Measurements from ENCODE around the gene NRG2. TPM values are rescaled to one million over a fixed set of nuclear protein-coding genes. Genes with fewer than 3 reads are reported as not detected.

The NRG2 gene
- total and polyA plus RNA-seq, 2 donors (not counting 3 experiments of a cell fraction or from before 2014, with no cell fraction given) = 0.26 to 0.42 TPM

DNA sequence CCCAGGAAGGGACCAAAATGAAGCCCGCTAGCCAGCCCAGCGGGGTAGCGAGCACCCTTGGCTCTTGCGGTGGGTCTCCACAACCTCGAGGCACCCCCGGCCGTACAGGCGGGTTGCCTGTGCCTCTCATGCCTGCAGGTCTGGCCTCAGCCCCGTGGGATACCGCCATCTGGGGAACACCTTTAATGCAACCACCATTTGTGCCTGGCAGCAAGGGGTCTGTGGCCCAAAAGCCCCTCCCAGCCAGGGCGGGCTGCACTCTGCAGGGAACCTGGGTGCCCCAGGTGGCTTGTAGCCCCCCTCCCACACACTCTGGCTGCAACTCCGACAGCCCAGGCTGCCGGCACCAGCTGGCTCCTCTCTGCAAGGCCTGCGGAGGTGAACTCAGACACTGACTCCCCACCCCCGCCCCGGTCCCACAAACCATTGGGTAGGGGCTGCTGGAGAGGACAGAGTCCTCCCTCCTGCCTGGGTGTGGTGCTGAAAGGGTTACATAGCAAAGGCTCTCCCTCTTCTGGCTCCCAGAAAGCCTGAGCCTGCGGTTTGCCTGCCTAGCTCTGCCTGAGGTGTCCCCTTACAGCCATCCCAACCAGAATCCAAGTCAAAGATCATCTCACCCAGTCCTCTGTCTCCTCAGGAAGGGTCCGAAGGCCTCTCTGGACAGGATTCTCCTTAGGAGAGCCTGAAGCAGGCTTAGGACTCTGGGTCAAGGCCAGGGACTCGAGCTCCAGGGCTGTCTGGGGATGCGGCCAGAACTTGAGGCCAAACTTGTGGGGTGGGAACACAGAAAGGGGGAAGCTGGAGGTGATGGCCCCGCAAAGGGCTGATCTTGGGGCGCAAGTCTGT is 138.1 kb downstream of the NRG2 start:
- no TSS peak for BruUV-seq (replicated peaks)
- Histone ChIP-seq H3K9me3 (replicated peaks; ENCODE audit: control insufficient read depth, insufficient read depth, low read length) (no peaks in the 10 kb centered on the region), H3K27ac (ENCODE audit: insufficient read depth, low read depth, low read length) (no peak overlapping the region), H3K36me3 (ENCODE audit: control insufficient read depth in 2 of 2, extremely low read depth in 1 of 2, insufficient read depth in 2 of 2, low read length in 2 of 2) (no peaks in the 10 kb centered on the region), H3K4me2 (ENCODE audit: insufficient read depth, low read length) (no peak overlapping the region), H3K27me3 (ENCODE audit: control insufficient read depth in 2 of 2, insufficient read depth in 2 of 2, low read length in 2 of 2) (peaks cover 64 to 68% of the 10 kb centered on the region in 2 experiments), H4K20me1 (replicated peaks; ENCODE audit: control insufficient read depth, extremely low read depth, insufficient read depth, low read length) (no peaks in the 10 kb centered on the region), H3K79me2 (ENCODE audit: control insufficient read depth, insufficient read depth, low read length) (no peaks in the 10 kb centered on the region), H3K9ac (replicated peaks; ENCODE audit: extremely low read depth, insufficient read depth, low read length) (no peak overlapping the region), H2AFZ (ENCODE audit: low read depth, low read length) (no peak overlapping the region), H3K9me1 (replicated peaks; ENCODE audit: control insufficient read depth, extremely low read depth, insufficient read depth, low read length) (no peaks in the 10 kb centered on the region), H3K4me1 (ENCODE audit: control insufficient read depth, extremely low read depth, insufficient read depth, low read length) (no peaks in the 10 kb centered on the region), H3K4me3 (replicated peaks in 1 of 3; ENCODE audit: insufficient read depth in 1 of 3, low read depth in 1 of 3, low read length in 3 of 3) (no peak overlapping the region)
- CTCF ChIA-PET = no interaction called here
- TF ChIP-seq CTCF (IDR thresholded peaks at IDR 0.05; ENCODE audit: extremely low read depth in 1 of 2, insufficient read depth in 1 of 2, low read depth in 1 of 2, low read length in 2 of 2) (no peak), POLR2AphosphoS5 (IDR thresholded peaks at IDR 0.05; ENCODE audit: insufficient read depth, low read depth, low read length) (no peak), EZH2 (IDR thresholded peaks at IDR 0.05; ENCODE audit: borderline replicate concordance, low read depth, low read length, severe bottlenecking) (no peak), FOS (IDR thresholded peaks at IDR 0.05; ENCODE audit: borderline replicate concordance, insufficient read depth, low read length) (no peak), MYC (IDR thresholded peaks at IDR 0.05; ENCODE audit: low read depth, low read length) (no peak), POLR2A (IDR thresholded peaks at IDR 0.05; ENCODE audit: low read depth, low read length) (no peak), GATA2 (IDR thresholded peaks at IDR 0.05; ENCODE audit: insufficient read depth, insufficient read length, low read depth, low read length) (no peak), MAX (IDR thresholded peaks at IDR 0.05; ENCODE audit: insufficient read depth, insufficient read length) (no peak), JUN (IDR thresholded peaks at IDR 0.05; ENCODE audit: borderline replicate concordance, insufficient read depth, insufficient read length, low read depth) (no peak)
- POLR2A ChIA-PET = interaction anchor here (0.7 kb wide), 1 partner anchor 118 kb away, joined by 5 read pairs; no protein-coding TSS in a partner anchor
- FAIRE-seq = no peak
- dilution Hi-C loops (cut with MboI; ENCODE audit: extremely low pct_ligation_motif_present, low sequenced_read_pairs) = no loop called here
- DNase-seq (ENCODE audit: low read depth, low spot score) = no peak
- intact Hi-C loops (cut with micrococcal nuclease) = no loop called here

All from endothelial cell of umbilical vein (primary cell).